Left colon (tissue), 2 donors: Measurements from ENCODE around the gene DISP2. TPM values are rescaled to one million over a fixed set of nuclear protein-coding genes. Genes with fewer than 3 reads are reported as not detected.

ENCODE experiments used
- ATAC-seq: fragments of 200-7000 bp; cut with Tn5 transposase; one replicate; pipeline ENCODE4 v1.9.1; 2020; ENCODE audit warnings: mild to moderate bottlenecking, moderate library complexity
- DNase-seq, 2 donors: peaks; one replicate each; pipeline ENCODE4 v3.0.0-alpha.2; 2020
- intact Hi-C, 2 donors: fragments of 100-400 bp; cut with DNase I in 1 of 2; cut with micrococcal nuclease in 1 of 2; formaldehyde crosslinking; loops; one replicate each; pipeline versions ENCODE4 v1.11.2 to v1.14.0; 2022; cut with DNase I, micrococcal nuclease
- long read RNA-seq: library from polyadenylated mRNA; unstranded; transcript quantifications from one replicate; pipeline ENCODE4 v2.0.0, GENCODE V29; 2021
- total RNA-seq, 2 donors: library from RNA; stranded (reverse); fragmentation: NEBNext Ultra II Directional; extraction: Animal tissue kit (Norgen Biotek cat#: 25700); gene quantifications; one replicate each; pipeline ENCODE4 v1.2.1, GENCODE V29; 2021
- donor health status: DM: no; HTN: no; CAD: no.
- donor health status: DM: yes; HTN: yes; CAD: no.

Gene DISP2, protein sequence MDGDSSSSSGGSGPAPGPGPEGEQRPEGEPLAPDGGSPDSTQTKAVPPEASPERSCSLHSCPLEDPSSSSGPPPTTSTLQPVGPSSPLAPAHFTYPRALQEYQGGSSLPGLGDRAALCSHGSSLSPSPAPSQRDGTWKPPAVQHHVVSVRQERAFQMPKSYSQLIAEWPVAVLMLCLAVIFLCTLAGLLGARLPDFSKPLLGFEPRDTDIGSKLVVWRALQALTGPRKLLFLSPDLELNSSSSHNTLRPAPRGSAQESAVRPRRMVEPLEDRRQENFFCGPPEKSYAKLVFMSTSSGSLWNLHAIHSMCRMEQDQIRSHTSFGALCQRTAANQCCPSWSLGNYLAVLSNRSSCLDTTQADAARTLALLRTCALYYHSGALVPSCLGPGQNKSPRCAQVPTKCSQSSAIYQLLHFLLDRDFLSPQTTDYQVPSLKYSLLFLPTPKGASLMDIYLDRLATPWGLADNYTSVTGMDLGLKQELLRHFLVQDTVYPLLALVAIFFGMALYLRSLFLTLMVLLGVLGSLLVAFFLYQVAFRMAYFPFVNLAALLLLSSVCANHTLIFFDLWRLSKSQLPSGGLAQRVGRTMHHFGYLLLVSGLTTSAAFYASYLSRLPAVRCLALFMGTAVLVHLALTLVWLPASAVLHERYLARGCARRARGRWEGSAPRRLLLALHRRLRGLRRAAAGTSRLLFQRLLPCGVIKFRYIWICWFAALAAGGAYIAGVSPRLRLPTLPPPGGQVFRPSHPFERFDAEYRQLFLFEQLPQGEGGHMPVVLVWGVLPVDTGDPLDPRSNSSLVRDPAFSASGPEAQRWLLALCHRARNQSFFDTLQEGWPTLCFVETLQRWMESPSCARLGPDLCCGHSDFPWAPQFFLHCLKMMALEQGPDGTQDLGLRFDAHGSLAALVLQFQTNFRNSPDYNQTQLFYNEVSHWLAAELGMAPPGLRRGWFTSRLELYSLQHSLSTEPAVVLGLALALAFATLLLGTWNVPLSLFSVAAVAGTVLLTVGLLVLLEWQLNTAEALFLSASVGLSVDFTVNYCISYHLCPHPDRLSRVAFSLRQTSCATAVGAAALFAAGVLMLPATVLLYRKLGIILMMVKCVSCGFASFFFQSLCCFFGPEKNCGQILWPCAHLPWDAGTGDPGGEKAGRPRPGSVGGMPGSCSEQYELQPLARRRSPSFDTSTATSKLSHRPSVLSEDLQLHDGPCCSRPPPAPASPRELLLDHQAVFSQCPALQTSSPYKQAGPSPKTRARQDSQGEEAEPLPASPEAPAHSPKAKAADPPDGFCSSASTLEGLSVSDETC (N-terminal part only)
- 10 to 100 TPM in 1 of 2 donors, 1 to 10 TPM in 1; 8.3 to 13.7 TPM for total RNA-seq
- long read RNA-seq, partial matches to known transcripts = 0 of 15 reads
- long read RNA-seq, other reads (novel, unspliced or antisense) = 15 of 15 reads

DNA sequence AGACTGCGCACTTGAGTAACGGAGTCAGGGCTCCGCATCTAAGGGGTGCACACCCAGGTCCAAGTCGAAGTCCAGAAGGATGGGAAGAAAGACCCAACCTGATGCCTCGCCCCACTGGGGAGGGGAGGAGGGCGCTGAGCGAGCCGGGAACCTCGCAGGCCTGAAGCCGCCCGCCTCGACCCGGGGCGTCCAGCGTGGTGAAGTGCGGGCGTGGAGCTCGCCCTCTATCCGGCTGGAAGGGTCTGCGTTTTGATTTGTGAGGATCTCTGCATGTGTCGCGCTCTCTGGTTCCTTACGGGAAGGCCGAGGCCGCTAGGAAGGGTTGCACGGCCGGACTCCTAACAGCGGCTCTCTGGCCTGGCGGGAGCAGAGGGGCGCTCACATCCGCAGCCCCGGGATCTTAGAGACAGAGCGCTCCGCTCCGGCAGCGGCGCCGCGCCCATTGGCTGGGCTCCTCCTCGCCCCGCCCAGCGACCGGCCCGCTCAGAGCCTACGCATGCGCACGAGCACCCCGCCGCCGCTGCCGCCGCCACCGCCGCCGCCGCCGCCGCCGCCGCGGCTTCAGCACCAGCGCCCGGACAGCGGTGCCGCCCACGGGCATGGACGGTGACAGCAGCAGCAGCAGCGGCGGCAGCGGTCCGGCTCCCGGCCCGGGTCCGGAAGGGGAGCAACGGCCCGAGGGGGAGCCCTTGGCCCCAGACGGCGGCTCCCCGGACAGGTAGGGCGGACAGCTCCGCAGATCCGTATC lies at the start of gene DISP2:
Gene DISP2, plus strand, starts transcription at position 497 of the 748 bp plus-strand sequence. Its CDS starts 103 bp downstream, at position 600.
- ATAC-seq (peak; percentile 61), DNase-seq (peak; percentile 78 to 90)
- intact Hi-C loops = no loop called here

DNA sequence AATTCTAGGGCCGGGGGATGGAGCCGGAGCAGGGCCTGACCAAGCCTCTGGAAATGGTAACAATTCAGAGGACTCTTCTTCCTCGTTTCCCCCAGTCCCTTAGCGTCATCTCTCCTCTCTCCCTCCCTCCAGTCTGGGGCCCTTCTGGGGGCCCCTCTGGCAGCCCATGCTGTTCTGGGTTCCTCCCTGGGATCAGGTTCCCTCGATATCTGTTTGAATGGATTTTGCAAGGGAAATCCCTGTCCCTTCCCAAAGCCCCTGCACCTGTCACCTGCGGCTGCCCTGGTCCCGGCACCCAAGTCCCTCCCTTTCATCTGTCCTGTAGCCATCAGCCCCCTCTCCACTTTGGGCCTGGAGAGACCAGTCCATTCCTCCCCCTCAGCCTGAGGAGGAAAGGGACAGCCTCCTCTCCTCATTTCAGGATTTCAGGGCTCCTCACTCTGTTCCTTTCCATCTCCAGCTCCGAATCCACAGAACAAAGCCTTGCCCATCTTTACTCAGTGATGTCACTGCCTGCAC lies 48.6 kb upstream of the DISP2 start:
- DNase-seq = no peak
- intact Hi-C loops = no loop called here

DNA sequence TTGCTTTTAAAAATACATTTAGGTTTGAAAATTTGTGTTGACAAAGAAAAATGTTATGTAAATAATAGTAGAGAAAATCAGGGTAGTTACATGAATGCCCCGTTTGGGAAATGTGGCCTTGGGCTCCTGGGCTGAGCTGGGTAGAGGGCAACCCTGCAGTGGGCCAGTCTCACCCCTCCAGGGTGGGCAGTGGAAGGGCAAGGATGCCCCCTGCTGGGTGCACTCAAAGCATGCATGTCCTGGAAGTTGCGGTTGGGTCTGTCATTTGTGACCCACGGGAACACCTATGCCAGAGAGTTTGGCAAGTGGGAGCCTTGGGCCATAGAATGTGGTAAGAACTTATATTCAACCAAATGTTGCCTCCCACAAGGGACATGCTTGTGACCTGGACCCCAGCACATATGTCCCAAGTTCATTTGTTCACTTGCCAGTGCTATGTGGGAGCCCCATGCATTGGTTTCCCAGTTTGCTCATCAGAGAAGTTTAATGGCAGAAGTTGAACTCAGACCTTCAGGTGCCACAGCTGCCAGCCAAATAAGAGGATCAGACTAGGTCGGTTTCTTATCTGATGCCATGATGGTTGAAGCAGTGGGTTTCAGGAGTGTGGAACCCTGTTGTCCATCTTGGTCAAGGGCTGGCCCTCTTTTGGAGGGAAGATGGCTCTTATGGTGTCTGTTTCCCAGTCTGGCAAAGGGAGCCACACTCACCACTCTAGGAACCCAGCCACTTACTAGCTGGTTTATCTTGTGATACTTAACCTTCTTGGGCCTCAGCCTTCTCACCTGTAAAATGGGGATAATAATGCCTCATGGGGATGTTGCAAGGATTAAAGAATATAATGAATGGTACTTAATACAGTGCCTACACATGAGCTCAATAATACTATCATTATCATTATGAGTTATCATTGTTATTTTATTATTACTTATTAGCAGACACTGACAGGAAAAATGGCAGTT lies 47.7 kb upstream of the DISP2 start:
- intact Hi-C loops = loop anchor here in 1 of 2 donors (10.0 kb wide), 1 partner anchor 115 kb away; no protein-coding TSS in a partner anchor
- peak; percentile 62 for ATAC-seq

More for the DNA sequence above, 48.6 kb upstream of the DISP2 start:
- no peak for ATAC-seq

DNA sequence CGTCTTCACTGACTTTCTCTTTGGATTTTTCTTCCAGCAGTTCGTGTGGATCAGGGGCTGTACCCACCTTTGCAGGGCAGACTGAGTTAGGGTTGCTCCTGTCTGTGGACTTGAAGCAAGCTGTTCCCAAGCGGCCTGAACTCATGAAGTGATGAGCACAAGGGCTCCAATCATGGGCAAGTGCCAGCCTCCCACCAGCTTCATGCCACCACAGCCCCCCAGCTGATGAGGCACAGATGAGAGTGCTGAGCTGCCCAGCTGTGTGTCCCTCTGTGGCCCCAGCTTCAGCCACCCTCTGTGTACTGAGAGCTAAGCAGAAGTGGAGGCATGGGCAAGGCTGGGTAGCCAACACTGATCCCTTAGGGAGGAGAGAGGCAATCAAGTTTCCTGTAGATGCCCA lies 47.0 kb upstream of the DISP2 start:
- intact Hi-C loops = loop anchor here in 1 of 2 donors (10.0 kb wide), 1 partner anchor 114 kb away; no protein-coding TSS in a partner anchor
- DNase-seq = no peak
- no peak for ATAC-seq

More for the DNA sequence above, 47.7 kb upstream of the DISP2 start:
- DNase-seq = peak in 1 of 2 donors; percentile 64

DNA sequence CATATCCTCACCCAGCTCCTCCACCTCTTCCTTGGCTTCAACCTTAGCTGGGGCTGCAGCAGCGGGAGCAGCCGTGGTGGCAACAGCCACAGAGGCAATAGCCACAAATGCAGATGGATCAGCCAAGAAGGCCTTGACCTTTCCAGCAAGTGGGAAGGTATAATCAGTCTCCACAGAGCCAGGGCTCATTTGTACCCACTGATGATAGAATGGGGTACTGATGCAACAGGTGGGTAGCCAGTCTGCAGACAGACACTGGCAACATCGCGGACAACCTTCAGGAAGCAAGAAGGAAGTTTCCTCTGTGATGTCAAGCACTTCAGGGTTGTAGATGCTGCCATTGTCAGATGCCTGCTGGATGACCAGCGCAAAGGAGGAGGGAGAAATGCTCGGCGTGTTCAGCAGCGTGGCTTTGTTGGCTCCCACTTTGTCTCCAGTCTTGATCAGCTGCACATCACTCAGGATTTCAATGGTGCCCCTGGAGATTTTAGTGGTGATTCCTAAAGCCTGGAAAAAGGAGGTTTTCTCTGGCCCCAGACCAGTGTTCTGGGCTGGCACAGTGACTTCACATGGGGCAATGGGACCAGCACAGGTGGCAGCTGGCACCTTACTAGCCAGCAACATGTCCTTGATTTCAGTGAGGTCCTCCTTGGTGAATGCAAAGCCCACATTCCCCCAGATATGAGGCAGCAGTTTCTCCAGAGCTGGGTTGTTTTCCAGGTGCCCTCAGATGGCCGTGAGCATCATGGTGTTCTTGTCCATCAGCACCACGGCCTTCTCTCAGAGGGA lies 45.5 kb upstream of the DISP2 start:
- ATAC-seq = no peak
- intact Hi-C loops = loop anchor here in 1 of 2 donors (10.0 kb wide), 1 partner anchor 112 kb away; no protein-coding TSS in a partner anchor
- no peak for DNase-seq

DNA sequence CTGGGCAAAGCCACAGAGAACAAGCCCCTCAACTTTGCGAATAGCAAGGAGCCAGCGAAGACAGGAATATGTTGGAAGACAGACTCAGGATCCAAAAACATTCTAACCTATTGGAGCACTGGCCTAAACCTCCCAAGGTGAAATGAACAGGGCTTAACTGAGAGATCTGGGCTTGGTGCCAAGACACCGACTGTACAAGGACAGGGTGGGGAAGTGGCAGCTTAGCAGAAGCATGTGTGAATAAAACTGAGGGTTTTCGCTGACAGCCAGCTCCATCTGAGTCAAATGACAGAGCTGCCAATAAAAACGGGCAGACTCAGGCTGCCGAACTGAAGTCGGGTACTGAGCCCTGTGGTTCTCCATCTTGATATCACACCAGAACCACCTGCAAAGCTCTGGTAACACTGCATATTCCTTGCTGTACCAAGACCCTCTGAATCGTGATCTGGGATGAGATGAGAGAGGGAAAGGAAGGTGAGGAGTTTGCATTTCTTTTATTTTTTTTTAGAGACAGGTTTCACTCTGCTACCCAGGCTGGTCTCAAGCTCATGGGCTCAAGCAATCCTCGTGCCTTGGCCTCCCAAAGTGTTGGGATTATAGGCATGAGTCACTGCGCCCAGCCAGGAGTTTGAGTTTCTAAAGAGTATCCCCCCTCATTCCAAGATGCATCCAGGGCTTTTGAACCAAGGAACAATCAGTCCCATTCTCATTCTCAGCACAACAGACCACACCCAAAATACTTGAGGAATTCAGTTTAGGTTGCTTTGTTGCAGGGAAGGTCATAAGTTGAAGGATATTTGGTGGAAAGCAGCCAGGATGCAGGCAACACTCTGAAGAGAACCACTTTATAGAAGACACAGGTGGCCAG lies 44.3 kb upstream of the DISP2 start:
- ATAC-seq = peak; percentile 89
- intact Hi-C loops = loop anchor here in 1 of 2 donors (10.0 kb wide), 1 partner anchor 111 kb away; no protein-coding TSS in a partner anchor
- peak; percentile 83 to 87 for DNase-seq

DNA sequence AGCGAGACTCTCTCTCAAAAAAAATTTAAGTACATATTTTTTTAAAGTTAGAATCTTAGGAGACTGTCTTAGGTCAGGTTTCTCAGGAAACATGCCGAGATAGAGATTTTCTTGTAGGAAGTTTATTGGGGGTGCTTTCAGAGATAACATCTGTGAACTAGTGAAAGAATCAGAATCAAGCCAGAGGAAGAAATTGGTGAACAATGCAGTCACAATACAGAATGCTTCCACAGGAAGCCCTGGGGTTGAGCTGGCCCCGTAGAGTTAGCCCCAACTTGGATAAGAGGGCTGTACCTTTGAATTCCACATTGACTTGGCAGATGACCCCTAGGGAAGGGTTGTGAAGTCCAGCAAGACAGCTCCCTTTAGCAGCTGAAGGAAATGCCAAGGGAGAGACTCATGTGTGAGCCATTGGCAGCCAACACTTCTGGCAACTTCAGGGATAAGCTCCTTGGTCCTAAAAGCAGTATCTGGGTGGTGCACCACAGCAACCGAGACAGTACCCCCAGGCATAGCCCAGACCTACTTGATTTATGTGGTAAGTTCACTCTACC lies 43.2 kb upstream of the DISP2 start:
- no peak for ATAC-seq
- intact Hi-C loops = loop anchor here in 1 of 2 donors (10.0 kb wide), 1 partner anchor 110 kb away; no protein-coding TSS in a partner anchor

DNA sequence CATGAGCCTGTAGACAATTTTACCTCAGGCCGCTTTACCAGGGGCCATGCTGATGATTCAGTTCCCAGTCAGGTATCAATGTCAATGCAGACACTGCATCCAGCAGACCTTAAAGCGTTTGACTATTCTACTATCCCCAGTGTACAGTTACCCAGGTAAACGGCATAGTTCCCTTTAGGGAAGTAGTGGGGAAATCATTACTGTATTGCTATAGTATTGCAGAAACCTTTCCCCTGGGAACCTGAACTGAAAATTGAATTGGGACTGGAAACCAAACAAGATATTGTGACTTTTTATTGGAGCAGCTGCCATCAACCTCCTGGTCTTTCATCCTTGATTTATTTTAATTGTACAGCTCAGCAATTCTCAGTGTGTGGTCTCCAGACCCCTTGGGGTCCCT lies 41.1 kb upstream of the DISP2 start:
- ATAC-seq = no peak
- intact Hi-C loops = loop anchor here in 1 of 2 donors (10.0 kb wide), 1 partner anchor 108 kb away; no protein-coding TSS in a partner anchor
- DNase-seq = no peak

More for the DNA sequence above, 43.2 kb upstream of the DISP2 start:
- DNase-seq = no peak

DNA sequence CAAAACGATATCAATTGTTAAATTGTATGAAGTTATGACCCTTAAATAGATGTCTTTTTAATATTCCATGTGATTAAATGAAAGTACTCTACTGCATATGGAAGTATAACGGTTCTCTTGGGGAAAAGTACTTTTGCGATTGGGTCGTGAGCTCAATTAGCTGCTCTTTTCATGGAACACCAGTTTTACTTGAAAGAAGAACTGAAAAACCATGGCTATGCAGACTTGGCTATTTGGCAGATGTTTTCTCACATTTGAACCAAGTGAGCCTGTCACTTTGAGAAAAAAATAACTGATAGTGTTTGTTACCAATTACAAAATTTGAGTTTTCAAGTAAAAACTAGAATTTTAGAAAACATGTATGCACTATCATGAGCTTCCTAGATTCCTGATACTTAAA lies 40.4 kb upstream of the DISP2 start:
- intact Hi-C loops = loop anchor here in 1 of 2 donors (10.0 kb wide), 1 partner anchor 107 kb away; no protein-coding TSS in a partner anchor

DNA sequence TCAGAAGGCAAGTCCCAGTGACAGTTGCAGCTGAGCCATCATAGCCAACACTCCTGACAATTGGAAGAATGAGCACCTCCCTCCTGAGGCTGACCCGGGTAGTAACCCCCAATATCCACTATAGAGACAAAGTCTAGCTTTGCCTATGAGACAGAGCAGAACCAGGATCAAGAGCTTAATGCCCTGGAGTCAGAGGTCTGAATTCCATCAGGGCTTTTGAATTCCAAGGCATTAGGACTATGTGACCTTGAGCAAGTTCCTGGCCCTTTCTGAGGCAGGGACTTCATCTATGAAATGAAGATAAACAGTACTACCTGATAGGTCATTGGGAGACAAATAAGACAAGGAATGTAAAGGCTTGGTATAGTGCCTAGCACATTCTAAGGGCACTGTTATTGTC lies 37.6 kb upstream of the DISP2 start:
- intact Hi-C loops = no loop called here
- ATAC-seq (no peak), DNase-seq (no peak)

More for the DNA sequence above, 40.4 kb upstream of the DISP2 start:
- DNase-seq (no peak), ATAC-seq (no peak)

DNA sequence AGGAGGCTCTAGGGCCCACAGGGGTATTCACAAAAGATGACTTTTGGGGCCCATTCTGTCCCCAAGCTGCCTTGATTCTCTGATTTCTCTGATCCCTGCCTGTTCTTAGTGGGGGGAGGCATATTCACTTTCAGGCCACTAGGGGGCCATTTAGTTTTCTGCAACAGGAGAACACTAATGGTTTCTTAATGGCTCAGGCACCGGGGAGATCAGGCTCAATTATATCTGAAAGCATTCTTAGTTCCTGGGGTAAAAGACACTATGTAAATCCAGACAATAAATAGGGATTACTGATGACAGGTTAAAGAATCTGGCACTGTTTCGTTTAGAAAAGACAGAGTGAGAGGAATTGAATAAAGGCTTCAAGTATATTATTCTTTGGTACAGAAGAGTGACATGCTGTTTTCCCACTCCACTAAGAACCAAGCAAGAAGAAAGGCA lies 37.1 kb upstream of the DISP2 start:
- intact Hi-C loops = no loop called here
- ATAC-seq (peak; percentile 22), DNase-seq (peak in 1 of 2 donors; percentile 64)

DNA sequence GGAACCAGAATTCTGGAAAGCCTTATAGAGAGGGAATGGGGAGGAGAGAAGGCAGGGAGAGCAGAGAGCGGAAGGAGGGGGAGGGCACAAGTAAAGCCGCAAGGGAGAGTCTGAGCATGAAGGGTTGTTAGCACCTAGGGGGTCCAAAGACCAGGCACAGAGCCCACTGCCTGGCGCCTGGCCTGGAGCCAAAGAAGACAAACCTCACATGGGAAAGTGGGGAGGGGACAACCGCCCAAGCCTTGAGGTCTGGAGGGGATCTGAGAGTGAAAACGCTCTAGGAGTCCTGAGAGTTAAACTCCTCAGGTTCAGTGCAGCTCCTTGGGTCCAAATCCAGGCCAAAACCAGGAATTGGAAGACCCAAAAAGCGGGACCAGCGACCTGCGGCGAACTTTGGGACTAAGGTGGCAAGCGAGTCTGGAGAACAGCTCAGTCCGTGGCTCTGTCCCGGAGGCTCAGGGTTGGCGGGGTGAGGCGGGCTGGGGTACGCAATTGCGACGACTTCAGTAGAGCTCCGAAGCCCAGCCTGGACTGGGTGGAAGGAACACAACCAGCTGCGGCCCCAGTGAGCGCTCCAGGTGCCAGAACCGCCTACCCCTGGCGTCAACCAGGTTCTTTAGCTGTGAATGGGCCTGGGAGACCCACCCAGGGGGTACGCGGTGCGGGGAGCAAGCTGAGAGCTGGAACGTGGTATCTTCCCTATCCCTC lies 35.3 kb upstream of the DISP2 start:
- ATAC-seq (no peak), DNase-seq (peak in 1 of 2 donors; percentile 31)
- intact Hi-C loops = no loop called here

DNA sequence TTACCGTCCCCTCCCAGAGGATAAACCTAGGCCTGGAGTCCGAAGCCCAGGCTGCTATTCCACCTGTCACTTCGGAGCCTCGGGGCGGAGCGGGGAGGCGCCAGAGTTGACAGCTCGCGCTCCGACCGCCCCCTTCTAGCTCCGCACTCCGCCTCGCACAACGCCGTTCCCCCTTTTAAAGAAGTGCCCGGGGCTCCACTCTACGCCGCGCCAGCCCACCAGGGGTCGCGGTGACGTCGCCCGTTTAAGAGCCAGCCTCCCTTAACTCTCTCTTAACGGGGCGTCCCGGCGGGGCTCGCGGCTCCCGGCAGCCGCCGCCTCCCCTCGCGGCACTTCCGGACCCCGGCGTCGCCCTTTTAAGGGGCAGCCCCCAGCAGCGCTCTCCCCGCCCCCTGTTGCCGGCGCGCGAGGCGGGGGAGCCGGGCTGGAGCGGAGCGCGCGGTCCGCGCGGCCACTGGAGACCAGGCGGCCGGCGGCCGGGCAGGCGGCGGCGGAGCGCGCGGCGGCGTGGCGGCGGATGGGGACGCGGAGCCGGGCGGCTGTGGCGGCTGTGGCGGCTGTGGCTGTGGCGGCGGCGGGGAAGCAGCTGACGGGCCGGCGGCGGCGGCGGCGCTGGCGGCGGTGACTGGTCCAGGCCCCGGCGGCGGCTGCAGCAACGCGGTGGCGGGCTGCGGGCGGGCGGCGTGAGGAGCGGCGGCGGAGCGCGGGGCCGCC lies 34.6 kb upstream of the DISP2 start, which contains the start of gene INAFM2:
Gene INAFM2, plus strand, starts transcription at position 454 of the 714 bp plus-strand sequence. CDS start 364 bp downstream, outside the sequence.
- intact Hi-C loops = no loop called here
- ATAC-seq = peak; percentile 90

More for the DNA sequence above, 34.6 kb upstream of the DISP2 start, which contains the start of gene INAFM2:
- peak; percentile 91 to 93 for DNase-seq
